AG09309 (cell line): ENCODE results near the gene TMEM8B.

Experiments
- DNase-seq: peaks from one replicate; pipeline ENCODE4 v3.0.0-alpha.2; 2010; ENCODE audit warnings: low read depth
- H3K4me3 ChIP-seq: 2 replicates; pipeline ENCODE4 v1.5.1; 2011; ENCODE audit warnings: mild to moderate bottlenecking, low read depth, low read length, moderate library complexity; ENCODE audit not compliant: control insufficient read depth
- CTCF ChIP-seq: IDR thresholded peaks from 2 replicates; pipeline ENCODE4 v1.5.1; 2011; ENCODE audit warnings: mild to moderate bottlenecking, low read depth, low read length, inconsistent platforms; ENCODE audit not compliant: insufficient read depth, control insufficient read depth; ENCODE audit errors: missing control alignments

The TMEM8B gene

GRCh38 chr9:35829084-35829763 lies at the start of gene TMEM8B:
Gene TMEM8B (plus strand): TSS chr9:35829228. CDS start chr9:35829448, 220 bp downstream.
- TF ChIP-seq CTCF, result no peak
- peak; percentile 55 for DNase-seq
- peak within 1 kb of the TSS; percentile 75 for H3K4me3 ChIP-seq

GRCh38 chr9:35781066-35781465 lies 48.0 kb upstream of the TMEM8B start:
- no peak for TF ChIP-seq CTCF
- H3K4me3 ChIP-seq, result no peak overlapping the region
- no peak for DNase-seq

GRCh38 chr9:35783418-35783817 lies 45.6 kb upstream of the TMEM8B start:
- no peak for DNase-seq
- TF ChIP-seq CTCF, result no peak
- no peak overlapping the region for H3K4me3 ChIP-seq

GRCh38 chr9:35789541-35789940 lies 39.5 kb upstream of the TMEM8B start:
- no peak overlapping the region for H3K4me3 ChIP-seq

GRCh38 chr9:35790025-35790384 lies 39.0 kb upstream of the TMEM8B start:
- no peak for TF ChIP-seq CTCF
- no peak overlapping the region for H3K4me3 ChIP-seq

More at GRCh38 chr9:35789541-35789940, 39.5 kb upstream of the TMEM8B start:
- no peak for DNase-seq
- no peak for TF ChIP-seq CTCF

GRCh38 chr9:35790385-35791296 lies 38.4 kb upstream of the TMEM8B start:
- H3K4me3 ChIP-seq, result peak overlapping the region; percentile 28; the same call in 1 of the 2 replicates
- TF ChIP-seq CTCF, result peak; percentile 87
- peak; percentile 55 for DNase-seq

More at GRCh38 chr9:35790025-35790384, 39.0 kb upstream of the TMEM8B start:
- DNase-seq, result no peak
